GM21619 (cell line): ENCODE data around the gene MICAL2.
A peak's percentile ranks its signal among the peaks of the same experiment; 100 is the strongest.

ENCODE experiments used
- ATAC-seq: cut with Tn5 transposase; IDR thresholded peaks from one replicate; pipeline ENCODE4 v1.9.1; 2021; ENCODE audit not compliant: unreplicated experiment

MICAL2 gene

GRCh38 chr11:12166299-12167060, 56.1 kb downstream of the MICAL2 start:
- no peak for ATAC-seq

GRCh38 chr11:12167061-12168000, 56.9 kb downstream of the MICAL2 start:
- ATAC-seq, result no peak

GRCh38 chr11:12168114-12168513, 57.7 kb downstream of the MICAL2 start:
- ATAC-seq, result no peak

- ATAC-seq, result no peak
Observed at GRCh38 chr11:12169822-12170221, 59.4 kb downstream of the MICAL2 start.

GRCh38 chr11:12170501-12170900, 60.1 kb downstream of the MICAL2 start:
- ATAC-seq, result no peak

- no peak for ATAC-seq
Observed at GRCh38 chr11:12170984-12171383, 60.6 kb downstream of the MICAL2 start.

- ATAC-seq, result no peak
Observed at GRCh38 chr11:12171921-12172320, 61.5 kb downstream of the MICAL2 start.

GRCh38 chr11:12172493-12173013, 62.2 kb downstream of the MICAL2 start:
- ATAC-seq, result no peak

GRCh38 chr11:12173111-12173510, 62.7 kb downstream of the MICAL2 start:
- no peak for ATAC-seq

GRCh38 chr11:12174128-12174476, 63.7 kb downstream of the MICAL2 start:
- peak; percentile 41 for ATAC-seq

- ATAC-seq, result peak; percentile 78
Observed at GRCh38 chr11:12174477-12175143, 64.2 kb downstream of the MICAL2 start.

- peak; percentile 33 for ATAC-seq
Observed at GRCh38 chr11:12175694-12176241, 65.4 kb downstream of the MICAL2 start.

- no peak for ATAC-seq
Observed at GRCh38 chr11:12176410-12176809, 66.0 kb downstream of the MICAL2 start.

- ATAC-seq, result no peak
Observed at GRCh38 chr11:12177739-12178338, 67.4 kb downstream of the MICAL2 start.

GRCh38 chr11:12179019-12179418, 68.6 kb downstream of the MICAL2 start:
- ATAC-seq, result no peak

GRCh38 chr11:12179531-12179930, 69.1 kb downstream of the MICAL2 start:
- no peak for ATAC-seq

GRCh38 chr11:12180257-12181205, 70.1 kb downstream of the MICAL2 start:
- no peak for ATAC-seq

- no peak for ATAC-seq
Observed at GRCh38 chr11:12182302-12182675, 71.9 kb downstream of the MICAL2 start.
